LNCaP clone FGC (cell line): ENCODE measurements around the gene SPATA3.
A peak's percentile ranks its signal among the peaks of the same experiment; 100 is the strongest.

Experiments
- DNase-seq: peaks from one replicate; pipeline ENCODE4 v3.0.0-alpha.2; 2011; ENCODE audit warnings: low read depth
- H3K4me3 ChIP-seq: 2 replicates; pipeline ENCODE4 v1.5.1; 2011; ENCODE audit warnings: mild to moderate bottlenecking, low read depth, low read length, control low read depth
- TF ChIP-seq, protein P1 (sequence below): IDR thresholded peaks from 2 replicates; pipeline ENCODE4 v1.5.1; 2012; ENCODE audit warnings: mild to moderate bottlenecking; ENCODE audit not compliant: control insufficient read depth, insufficient read depth; ENCODE audit errors: extremely low read depth

Gene SPATA3

GRCh38 chr2:230985519-230986231 lies 10.2 kb upstream of the SPATA3 start:
- H3K4me3 ChIP-seq = no peak overlapping the region
- no peak for DNase-seq
- TF ChIP-seq, protein P1, sequence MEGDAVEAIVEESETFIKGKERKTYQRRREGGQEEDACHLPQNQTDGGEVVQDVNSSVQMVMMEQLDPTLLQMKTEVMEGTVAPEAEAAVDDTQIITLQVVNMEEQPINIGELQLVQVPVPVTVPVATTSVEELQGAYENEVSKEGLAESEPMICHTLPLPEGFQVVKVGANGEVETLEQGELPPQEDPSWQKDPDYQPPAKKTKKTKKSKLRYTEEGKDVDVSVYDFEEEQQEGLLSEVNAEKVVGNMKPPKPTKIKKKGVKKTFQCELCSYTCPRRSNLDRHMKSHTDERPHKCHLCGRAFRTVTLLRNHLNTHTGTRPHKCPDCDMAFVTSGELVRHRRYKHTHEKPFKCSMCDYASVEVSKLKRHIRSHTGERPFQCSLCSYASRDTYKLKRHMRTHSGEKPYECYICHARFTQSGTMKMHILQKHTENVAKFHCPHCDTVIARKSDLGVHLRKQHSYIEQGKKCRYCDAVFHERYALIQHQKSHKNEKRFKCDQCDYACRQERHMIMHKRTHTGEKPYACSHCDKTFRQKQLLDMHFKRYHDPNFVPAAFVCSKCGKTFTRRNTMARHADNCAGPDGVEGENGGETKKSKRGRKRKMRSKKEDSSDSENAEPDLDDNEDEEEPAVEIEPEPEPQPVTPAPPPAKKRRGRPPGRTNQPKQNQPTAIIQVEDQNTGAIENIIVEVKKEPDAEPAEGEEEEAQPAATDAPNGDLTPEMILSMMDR = no peak

DNA sequence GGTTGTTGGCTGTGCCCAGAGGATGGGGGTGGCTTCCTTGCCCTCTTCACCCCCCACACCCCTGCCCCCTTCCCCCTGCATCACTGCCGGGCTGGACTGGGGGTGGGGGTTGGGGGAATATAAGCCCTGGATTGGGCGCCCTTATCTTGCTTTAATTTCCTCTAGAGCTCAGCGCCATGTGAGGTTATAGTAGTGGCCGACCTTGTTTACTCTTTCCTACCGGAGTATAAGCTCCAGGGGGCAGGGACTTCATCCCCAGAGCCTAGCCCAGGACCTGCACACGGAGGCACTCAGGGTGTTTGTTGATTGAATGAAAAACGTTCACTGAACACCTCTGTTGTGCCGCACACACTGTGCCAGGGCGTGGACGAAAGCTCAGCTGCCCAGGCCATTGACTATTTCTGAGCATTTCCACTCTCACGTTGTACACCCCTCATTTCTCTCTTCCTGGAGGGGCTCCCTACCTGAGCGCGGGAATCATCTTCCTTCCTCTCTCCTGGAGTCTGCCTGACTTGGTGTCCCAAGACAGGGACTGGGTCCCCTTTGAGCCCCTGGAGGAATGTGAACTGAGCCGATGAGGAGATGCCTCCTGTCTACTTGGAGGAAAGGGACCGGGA lies 9.3 kb upstream of the SPATA3 start:
- peak overlapping the region; percentile 47 for H3K4me3 ChIP-seq
- DNase-seq = no peak
- TF ChIP-seq, protein P1 = no peak

DNA sequence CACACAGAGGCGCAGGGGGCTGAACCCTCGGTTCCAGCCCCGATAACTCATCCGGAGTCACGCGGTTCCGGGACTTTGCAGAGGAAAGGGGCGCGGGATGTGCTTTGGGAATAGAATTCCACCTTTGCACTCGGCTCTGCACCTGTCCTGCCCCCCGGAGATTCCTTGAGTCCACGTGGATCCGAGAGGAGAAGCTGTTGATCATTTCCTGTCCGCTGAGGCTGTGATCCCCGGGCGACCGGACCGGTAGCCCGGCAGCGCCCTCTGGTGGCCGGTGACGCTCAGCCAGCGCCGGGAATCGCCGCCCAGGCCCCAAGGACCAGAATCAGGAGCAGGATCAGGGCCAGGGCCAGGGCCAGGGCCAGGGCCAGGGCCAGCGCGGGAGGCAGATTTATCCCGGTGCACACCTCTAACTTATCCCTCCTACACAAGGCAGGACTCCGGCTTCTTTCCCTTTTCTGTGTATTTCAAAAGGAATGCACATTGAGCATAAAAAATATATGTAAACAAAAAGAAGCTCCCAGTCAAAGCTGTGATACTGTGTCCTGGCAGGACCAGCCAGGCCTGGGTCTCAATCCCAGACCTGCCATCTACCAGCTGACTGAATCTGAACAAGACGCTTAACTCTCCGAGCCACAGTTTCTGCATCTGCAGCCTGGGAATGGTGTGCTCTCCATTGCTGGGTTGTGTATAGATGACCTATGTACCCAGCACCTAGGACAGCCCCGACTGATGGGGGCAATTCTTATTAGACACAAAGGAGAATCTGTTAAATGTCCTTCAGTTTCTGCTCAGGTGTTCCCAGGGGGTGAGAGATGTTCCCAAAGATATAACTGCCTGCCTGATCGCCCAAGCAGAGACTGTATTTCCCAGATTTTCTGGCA lies 8.5 kb upstream of the SPATA3 start:
- TF ChIP-seq, protein P1 = peak; percentile 87
- peak overlapping the region; percentile 47 for H3K4me3 ChIP-seq
- DNase-seq = peak; percentile 13

DNA sequence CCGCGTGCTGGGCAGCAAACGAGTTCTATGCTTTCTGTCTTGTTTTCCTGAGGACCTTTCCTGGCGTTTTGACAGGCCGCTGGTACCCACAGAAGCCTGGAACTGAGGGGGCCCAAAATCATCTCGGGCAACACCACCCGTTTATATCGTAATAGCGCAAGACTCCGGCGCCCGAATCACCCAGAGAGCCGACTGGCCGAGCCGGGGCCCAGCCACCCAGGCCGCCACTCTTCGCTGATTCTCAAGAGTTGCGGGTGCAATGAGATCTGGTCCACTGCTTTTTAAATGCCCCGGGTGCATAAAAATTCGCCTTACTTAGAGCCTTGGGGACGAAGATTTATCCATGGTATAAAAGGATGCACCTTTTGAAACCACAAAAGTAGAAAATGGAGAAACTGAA lies 6.2 kb upstream of the SPATA3 start:
- no peak for DNase-seq
- TF ChIP-seq, protein P1 = no peak
- H3K4me3 ChIP-seq = no peak overlapping the region

DNA sequence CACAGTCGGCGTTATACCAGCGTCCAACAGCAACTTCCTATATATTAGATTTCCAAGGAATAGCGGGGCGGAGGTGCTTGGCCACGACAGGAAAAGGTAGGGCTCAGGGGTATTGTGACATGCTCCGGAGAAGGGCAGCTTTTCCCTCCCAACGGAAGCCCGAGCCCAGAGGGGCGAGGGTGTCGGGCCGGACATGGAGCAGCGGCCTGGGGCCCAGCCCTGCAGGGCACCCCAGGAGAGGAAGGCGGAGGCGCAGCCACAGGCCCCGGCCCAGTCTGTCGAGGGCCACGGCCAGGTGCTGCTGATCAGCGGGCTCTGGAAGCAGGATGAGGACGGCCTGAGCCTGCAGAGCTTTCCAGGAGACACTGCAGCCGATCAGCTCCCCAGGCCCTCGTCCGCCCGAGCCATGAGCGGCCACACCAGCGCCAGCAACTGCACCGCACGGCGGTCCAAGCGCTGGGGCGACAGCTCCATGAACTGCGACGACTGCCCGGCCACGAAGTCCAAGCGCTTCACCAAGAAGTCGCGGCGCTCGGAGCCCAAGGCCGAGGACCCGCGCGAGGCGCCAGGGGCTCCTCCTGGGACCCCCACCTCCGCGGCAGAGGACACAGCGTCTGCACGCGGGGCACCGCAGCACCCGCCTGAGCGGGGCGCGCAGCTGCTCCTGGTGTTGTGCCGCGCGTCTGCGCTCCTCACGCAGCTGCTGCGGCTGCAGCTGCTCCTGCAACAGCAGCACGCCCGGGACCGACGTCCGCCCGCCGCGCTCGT lies 5.6 kb upstream of the SPATA3 start:
- DNase-seq = no peak
- TF ChIP-seq, protein P1 = no peak
- no peak overlapping the region for H3K4me3 ChIP-seq

DNA sequence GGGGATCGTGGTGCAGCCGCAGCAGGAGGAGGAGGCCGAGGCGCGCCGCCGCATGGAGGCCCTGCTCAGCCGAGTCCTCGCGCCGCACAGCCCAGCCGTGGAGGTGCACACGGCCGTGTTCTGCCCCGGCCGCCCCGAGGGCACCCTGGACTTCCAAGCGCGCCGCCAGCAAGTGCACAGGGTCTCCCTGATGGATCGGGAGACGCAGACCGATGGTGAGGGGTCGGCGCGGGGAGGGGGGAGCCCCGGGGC lies 5.1 kb upstream of the SPATA3 start:
- H3K4me3 ChIP-seq = no peak overlapping the region
- TF ChIP-seq, protein P1 = no peak
- no peak for DNase-seq
